ENCODE measurements around the gene CPSF4. TPM values are rescaled to one million over a fixed set of nuclear protein-coding genes. Genes with fewer than 3 reads are reported as not detected.

The CPSF4 gene
- total RNA-seq, 1 donor from 2014 or later, result 40.5 TPM

DNA sequence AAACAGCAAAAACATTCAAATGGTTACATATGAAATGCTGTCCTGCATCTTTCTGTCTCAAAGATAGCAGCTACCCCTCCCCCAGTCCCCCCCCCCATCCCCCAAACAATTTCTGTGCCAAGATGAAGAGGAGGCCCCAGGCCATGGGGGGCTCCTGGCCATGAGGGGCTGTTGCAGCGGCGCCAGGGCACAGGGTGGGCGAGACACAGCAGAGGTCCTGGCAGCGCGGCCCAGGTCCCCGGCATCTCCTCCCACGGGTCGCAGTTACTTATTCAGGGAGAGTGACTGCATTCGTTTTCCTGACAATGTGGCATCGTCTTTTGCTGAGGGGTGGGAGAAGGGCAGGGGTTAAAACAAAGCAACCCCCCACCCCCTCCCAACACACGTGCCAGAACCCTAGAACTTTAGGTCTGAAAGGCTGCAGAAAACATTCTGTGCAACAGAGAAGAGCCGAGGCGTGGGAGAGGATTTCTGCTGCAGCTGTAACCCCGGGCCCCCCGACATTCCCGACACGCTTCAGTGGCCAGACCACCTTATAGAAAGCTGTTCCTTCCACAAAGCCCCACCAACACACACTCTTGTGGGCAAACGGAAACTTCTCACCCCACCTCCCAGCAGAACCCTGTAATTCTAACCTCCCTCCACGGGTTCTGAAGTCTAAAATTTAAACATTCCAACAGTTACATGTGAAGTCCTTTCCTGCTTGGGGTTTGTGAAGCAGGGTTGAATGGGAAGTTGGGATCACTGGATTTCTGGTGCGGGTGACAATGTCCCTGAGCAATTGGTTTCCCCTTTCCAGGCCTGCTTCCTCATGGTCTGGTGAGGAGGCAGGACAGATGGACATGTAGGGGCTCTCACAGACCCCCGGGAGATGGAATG is 42.1 kb upstream of the CPSF4 start:
- H3K4me1 Mint-ChIP-seq (ENCODE audit: unreplicated experiment), result peaks cover 9% of the 10 kb centered on the region
- no peak for DNase-seq (ENCODE audit: low spot score)
- H3K27ac Mint-ChIP-seq (ENCODE audit: unreplicated experiment), result peak overlapping the region; percentile 24
- no peak overlapping the region for H3K4me3 Mint-ChIP-seq (ENCODE audit: unreplicated experiment)
- H3K9me3 Mint-ChIP-seq (ENCODE audit: unreplicated experiment), result no peaks in the 10 kb centered on the region
- peaks cover 17% of the 10 kb centered on the region for H3K27me3 Mint-ChIP-seq (ENCODE audit: unreplicated experiment)
- TF ChIP-seq, protein P1, sequence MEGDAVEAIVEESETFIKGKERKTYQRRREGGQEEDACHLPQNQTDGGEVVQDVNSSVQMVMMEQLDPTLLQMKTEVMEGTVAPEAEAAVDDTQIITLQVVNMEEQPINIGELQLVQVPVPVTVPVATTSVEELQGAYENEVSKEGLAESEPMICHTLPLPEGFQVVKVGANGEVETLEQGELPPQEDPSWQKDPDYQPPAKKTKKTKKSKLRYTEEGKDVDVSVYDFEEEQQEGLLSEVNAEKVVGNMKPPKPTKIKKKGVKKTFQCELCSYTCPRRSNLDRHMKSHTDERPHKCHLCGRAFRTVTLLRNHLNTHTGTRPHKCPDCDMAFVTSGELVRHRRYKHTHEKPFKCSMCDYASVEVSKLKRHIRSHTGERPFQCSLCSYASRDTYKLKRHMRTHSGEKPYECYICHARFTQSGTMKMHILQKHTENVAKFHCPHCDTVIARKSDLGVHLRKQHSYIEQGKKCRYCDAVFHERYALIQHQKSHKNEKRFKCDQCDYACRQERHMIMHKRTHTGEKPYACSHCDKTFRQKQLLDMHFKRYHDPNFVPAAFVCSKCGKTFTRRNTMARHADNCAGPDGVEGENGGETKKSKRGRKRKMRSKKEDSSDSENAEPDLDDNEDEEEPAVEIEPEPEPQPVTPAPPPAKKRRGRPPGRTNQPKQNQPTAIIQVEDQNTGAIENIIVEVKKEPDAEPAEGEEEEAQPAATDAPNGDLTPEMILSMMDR (IDR thresholded peaks at IDR 0.05; ENCODE audit: unreplicated experiment), result no peak
- peaks cover 24% of the 10 kb centered on the region for H3K36me3 Mint-ChIP-seq (ENCODE audit: low read depth, unreplicated experiment)

DNA sequence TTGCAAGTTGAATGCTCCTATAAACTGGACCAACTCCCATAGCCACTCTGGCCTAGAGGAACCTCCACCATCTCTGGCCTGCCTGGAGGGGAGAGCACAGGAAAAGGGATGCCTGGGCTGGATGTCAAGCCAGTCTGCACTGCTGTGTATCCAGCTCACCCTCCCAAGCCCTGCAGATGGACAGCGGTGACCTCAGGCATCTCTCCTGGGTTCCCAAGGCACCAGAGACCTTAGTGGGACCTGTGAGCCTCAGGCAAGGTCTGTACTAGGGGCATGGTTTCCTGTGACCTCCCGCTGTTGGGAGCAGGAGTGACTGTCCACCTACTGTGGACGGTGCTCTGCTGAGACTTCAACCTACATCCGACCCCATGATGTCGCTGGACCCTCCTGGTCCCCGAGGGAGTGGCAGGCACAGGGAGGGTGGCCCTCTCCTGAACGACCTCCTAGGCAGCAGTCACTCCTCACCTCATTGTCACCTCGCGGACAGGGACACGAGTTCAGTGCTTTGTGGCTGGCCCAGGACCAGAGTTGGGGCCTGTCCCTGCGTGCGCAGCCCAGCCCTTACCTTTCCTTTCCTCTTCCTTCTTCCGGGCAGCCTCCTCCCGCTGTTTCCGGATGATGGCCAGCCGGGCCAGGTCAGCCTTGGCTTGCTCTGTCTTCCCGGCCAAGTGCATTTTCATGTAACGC is 41.3 kb upstream of the CPSF4 start:
- Mint-ChIP-seq H3K27me3 (ENCODE audit: unreplicated experiment) (peaks cover 14% of the 10 kb centered on the region), H3K4me3 (ENCODE audit: unreplicated experiment) (peak overlapping the region; percentile 11), H3K27ac (ENCODE audit: unreplicated experiment) (peak overlapping the region; percentile 24), H3K4me1 (ENCODE audit: unreplicated experiment) (peaks cover 9% of the 10 kb centered on the region), H3K9me3 (ENCODE audit: unreplicated experiment) (no peaks in the 10 kb centered on the region), H3K36me3 (ENCODE audit: low read depth, unreplicated experiment) (peaks cover 24% of the 10 kb centered on the region)
- no peak for DNase-seq (ENCODE audit: low spot score)
- TF ChIP-seq, protein P1 (IDR thresholded peaks at IDR 0.05; ENCODE audit: unreplicated experiment), result no peak

DNA sequence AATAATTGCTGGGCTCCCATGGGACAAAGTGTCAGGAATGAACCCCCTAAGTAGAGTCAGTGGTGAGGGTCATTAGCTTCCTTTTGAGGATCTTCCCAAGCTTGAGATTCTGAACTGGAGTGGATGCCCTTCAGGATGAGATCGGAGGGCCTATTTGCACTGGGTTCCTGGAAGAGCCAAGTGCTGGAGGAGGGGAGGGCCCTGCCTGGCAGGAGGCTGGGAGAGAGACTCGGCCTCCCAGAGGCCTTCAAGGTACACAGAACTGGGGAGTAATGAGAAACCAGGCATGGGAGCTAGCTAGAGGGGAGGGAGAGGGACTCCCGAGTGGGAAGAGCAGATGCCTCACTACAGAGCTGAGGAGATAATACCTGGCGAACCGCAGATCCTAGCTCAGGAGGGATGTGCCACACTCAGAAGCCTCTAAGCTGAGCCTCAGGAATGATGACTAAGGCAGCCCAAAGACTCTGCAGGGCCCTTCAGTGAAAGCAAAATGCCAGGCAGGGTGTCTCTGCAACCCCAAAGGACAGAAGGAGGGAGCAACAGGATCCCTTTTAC is 39.8 kb upstream of the CPSF4 start:
- Mint-ChIP-seq H3K4me3 (ENCODE audit: unreplicated experiment) (peak overlapping the region; percentile 63), H3K27me3 (ENCODE audit: unreplicated experiment) (peaks cover 17% of the 10 kb centered on the region), H3K9me3 (ENCODE audit: unreplicated experiment) (no peaks in the 10 kb centered on the region), H3K4me1 (ENCODE audit: unreplicated experiment) (no peaks in the 10 kb centered on the region), H3K27ac (ENCODE audit: unreplicated experiment) (peak overlapping the region; percentile 80), H3K36me3 (ENCODE audit: low read depth, unreplicated experiment) (peaks cover 36% of the 10 kb centered on the region)
- DNase-seq (ENCODE audit: low spot score), result no peak
- TF ChIP-seq, protein P1 (IDR thresholded peaks at IDR 0.05; ENCODE audit: unreplicated experiment), result no peak

DNA sequence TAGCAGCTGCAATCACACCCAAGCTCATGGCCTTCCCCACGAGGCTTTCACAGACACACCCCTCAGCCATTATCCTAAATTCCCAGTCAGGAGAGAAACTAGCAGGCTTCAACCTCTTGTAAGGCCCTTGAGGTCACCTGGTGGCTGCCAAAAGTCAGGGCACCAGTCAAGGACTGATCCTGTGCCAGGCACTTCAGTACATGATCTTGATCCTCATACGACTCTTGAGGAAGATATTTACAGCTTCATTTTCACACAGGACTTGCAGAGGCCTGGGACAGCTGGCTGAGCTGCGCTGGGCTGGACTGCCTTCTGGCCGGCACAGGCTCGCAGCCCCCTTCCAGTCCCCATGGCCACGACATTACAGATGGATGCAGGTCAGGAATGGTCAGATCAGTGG is 39.1 kb upstream of the CPSF4 start:
- Mint-ChIP-seq H3K27ac (ENCODE audit: unreplicated experiment) (peak overlapping the region; percentile 16), H3K4me3 (ENCODE audit: unreplicated experiment) (no peak overlapping the region), H3K4me1 (ENCODE audit: unreplicated experiment) (no peaks in the 10 kb centered on the region), H3K36me3 (ENCODE audit: low read depth, unreplicated experiment) (peaks cover 42% of the 10 kb centered on the region), H3K27me3 (ENCODE audit: unreplicated experiment) (peaks cover 21% of the 10 kb centered on the region), H3K9me3 (ENCODE audit: unreplicated experiment) (no peaks in the 10 kb centered on the region)
- TF ChIP-seq, protein P1 (IDR thresholded peaks at IDR 0.05; ENCODE audit: unreplicated experiment), result no peak
- DNase-seq (ENCODE audit: low spot score), result no peak
